A172 (cell line): ENCODE data around the gene SCAPER. TPM values are rescaled to one million over a fixed set of nuclear protein-coding genes. Genes with fewer than 3 reads are reported as not detected.
"Not testable (repeated sequence)": the region's sequence is repeated elsewhere in the genome, so short reads cannot be mapped to it uniquely, and the experiment has no call there.

Source experiments
- DNase-seq: peaks from one replicate; pipeline ENCODE4 v3.0.0-alpha.2; 2015; ENCODE audit warnings: low spot score
- total RNA-seq: library from RNA; depleted of rRNA; stranded (reverse); fragments of >200 nt; shearing (Covaris generic); gene quantifications from 2 replicates; pipeline ENCODE4 v1.2.3, GENCODE V29; 2014

SCAPER gene
- total RNA-seq, 1 experiment from 2014 or later, result 22.7 TPM

GRCh38 chr15:76772776-76773175, 132.4 kb downstream of the SCAPER start:
- no peak for DNase-seq

DNA sequence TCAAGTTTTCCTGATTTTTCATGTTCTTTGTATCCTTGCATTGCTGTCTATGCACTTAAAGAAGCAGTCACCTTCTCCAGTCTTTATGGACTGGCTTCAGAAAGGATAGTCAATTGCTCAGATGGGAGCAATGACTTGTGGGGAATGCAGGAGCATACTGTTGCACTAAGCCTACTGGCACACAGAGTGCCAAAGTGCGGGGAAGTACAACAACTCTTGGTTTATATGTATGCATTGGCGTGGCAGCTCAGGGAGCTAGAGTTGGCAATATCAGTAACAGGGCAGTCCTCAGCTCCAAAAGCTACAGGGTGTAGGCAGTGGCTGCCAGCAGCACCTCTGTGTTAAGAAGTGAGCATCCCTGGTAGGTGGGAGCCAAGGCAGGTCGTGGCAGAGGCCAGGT, 141.1 kb downstream of the SCAPER start:
- DNase-seq, result no peak

DNA sequence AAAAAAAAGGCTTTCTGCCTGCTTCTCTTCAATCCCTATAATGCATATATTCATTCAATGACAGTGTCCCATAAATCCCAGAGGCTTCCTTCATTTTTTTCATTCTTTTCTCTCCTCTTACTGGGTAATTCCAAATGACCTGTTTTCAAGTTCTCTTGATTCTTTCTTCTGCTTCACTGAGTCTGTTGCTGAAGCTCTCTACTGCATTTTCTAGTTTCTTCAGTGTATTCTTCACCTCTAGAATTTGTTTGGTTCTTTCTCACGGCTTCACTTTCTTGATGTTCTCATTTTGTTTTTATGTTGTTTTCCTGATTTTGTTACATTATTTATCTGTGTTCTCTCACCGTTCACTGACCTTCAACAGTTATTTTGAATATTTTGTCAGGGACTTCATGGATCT, 141.6 kb downstream of the SCAPER start:
- DNase-seq, result no peak

DNA sequence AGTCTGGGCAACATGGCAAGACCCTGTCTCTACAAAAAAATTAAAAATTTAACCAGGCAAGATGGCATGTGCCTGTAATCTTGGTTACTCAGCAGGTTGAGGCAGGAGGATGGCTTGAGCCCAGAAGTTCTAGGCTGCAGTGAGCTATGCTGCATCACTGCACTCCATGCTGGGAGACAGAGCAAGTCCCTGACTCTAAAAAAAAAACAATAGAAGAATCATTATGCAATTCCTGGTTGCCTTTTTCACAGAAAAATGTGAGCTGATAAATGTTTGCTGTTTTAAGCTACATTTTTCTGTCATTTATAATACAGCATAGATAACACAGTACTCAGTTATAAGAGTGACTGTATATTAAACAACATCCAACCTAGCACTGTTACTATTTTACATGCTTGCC, 148.8 kb downstream of the SCAPER start:
- no peak for DNase-seq

GRCh38 chr15:76753771-76754170, 151.4 kb downstream of the SCAPER start:
- DNase-seq, result no peak

DNA sequence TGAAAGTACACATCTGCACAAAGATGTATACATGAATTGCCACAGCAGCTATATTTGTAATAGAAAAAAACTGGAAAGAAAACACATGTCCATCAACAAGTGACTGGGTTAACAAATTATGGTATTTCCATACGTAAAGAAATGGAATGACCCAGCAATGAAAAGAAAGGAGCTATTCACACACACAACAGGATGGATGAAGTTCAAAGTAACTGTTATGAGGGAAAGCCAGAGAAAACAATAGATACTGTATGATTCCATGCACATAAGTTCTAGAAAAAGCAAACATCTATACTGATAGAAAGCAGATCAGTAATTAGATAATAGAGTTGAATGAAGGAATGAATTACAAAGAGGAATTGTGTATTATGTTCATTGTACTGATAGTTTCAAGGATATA, 152.0 kb downstream of the SCAPER start:
- DNase-seq, result no peak

DNA sequence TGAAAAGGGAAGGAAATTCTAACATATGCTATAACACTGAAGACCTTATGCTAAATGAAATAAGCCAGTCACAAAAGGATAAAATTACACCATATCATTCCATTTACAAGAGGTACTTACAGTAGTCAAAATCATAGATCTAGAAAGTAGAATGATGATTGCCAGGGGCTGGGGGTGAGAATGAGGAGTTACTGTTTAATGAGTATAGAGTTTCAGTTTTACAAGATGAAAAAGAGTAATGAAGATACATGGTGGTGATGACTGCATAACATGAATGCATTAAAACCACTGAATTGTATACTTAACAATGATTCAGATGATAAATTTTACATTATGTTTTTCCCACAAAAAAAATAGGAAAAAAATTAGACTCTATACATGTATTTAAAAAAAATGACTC, 152.6 kb downstream of the SCAPER start:
- no peak for DNase-seq

GRCh38 chr15:76737573-76737972, 167.6 kb downstream of the SCAPER start:
- DNase-seq, result no peak

DNA sequence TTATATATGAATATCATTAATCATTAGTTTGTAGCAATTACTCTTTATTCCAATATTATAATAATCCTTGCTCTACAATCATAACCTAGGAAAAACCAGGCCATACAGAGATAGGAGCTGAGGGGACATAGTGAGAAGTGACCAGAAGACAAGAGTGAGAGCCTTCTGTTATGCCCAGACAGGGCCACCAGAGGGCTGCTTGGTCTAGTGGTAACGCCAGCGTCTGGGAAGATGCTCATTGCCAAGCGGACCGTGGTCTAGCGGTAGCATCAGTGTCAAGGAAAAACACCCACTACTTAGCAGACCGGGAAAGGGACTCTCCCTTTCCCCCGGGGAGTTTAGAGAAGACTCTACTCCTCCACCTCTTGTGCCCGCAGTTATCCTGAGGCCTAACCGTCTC, 172.8 kb downstream of the SCAPER start:
- DNase-seq, result not testable (repeated sequence)

GRCh38 chr15:76730262-76730661, 174.9 kb downstream of the SCAPER start:
- no peak for DNase-seq

DNA sequence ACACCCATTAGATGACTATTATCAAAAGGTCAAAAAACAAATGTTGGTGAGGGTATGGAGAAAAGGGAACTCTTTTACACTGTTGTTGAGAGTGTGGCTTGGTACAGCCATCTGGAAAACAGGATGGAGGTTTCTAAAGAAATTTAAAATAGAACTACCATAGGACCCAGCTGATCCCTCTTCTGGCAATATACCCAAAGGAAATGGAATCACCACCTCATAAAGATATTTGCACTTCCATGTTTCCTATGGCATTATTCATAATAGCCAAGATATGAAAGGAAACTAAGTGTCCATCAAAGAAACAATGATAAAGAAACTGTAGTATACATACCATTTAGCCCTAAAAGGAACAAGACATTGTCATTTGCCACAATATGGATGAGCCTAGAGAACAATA, 186.3 kb downstream of the SCAPER start:
- DNase-seq, result no peak

GRCh38 chr15:76714950-76715349, 190.2 kb downstream of the SCAPER start:
- DNase-seq, result no peak

GRCh38 chr15:76711351-76711827, 193.8 kb downstream of the SCAPER start:
- no peak for DNase-seq

GRCh38 chr15:76704032-76704431, 201.1 kb downstream of the SCAPER start:
- DNase-seq, result not testable (repeated sequence)

- no peak for DNase-seq
Observed at GRCh38 chr15:76696840-76697239, 208.3 kb downstream of the SCAPER start.

- not testable (repeated sequence) for DNase-seq
Observed at GRCh38 chr15:76692546-76692945, 212.6 kb downstream of the SCAPER start.

DNA sequence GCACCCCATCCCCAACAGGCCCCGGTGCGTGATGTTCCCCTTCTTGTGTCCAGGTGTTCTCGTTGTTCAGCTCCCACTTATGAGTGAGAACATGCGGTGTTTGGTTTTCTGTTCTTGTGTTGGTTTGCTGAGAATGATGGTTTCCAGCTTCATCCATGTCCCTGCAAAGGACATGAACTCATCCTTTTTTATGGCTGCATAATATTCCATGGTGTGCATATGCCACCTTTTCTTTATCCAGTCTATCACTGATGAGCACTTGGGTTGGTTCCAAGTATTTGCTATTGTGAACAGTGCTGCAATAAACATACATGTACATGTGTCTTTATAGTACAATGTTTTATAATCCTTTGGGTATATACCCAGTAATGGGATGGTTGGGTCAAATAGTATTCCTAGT, 217.5 kb downstream of the SCAPER start:
- DNase-seq, result not testable (repeated sequence)

- DNase-seq, result no peak
Observed at GRCh38 chr15:76684002-76684401, 221.1 kb downstream of the SCAPER start.

- DNase-seq, result no peak
Observed at GRCh38 chr15:76682833-76683232, 222.3 kb downstream of the SCAPER start.

DNA sequence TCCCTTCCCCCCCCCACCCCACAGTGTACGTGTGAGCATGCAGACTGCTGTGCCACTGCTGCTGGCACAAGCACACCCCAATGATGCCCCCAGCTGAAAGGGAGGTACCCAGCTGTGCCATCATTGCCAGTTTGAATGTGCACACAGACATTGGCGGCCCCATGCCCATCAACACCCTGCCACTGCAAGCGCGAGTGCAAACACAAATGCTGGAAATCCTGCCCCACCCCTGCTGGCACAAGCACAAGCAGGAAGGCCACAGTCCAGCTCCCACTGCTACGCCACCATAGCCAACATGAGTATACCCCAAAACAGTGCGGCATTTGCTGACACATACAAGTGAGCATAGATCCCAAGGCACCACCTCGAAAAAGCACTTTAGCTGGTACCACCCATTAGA, 222.9 kb downstream of the SCAPER start:
- DNase-seq, result no peak

DNA sequence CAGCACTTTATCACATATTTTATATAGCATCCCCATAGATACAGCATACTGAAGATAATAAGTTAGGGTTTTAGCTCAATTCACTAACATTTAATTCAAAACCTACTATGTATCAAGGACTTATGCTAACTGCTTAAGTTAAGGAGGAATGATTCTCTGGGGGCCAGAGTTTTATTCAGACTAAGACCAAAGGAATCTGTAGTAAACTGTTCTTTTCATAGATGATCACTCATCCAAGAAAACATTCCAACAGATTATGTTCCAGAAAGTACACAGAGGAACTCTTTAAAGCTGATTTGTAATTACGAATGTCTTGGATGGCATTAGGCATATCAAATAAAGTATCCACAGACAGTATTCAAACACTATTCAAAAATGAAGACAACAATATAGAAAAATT, 226.4 kb downstream of the SCAPER start:
- no peak for DNase-seq

DNA sequence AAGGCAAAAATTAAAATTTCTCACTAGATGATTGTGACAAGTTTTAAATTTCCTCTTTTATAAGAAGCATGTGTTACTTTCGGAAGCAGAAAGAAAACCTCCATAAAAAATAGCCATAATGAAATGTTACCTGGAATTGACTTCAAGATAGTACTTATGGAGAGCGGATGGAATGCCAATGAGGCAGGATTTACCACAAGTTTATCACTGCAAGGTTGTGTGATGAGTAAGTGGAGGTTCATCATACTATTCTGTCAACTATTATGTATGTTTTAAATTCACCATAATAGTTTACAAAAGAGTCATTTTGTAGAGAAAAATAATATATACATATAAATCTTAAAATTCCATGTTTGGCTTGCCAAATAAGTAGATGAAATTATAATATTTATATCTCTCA, 230.3 kb downstream of the SCAPER start:
- peak; percentile 25 for DNase-seq

- no peak for DNase-seq
Observed at GRCh38 chr15:76669521-76670207, 235.5 kb downstream of the SCAPER start.

GRCh38 chr15:76668900-76669299, 236.2 kb downstream of the SCAPER start:
- DNase-seq, result no peak
